PC-3 (cell line): Measurements from ENCODE around the gene PPP1R26.

Experiments
- CTCF ChIP-seq: fragments of 300-600 bp; sonication (generic); conservative IDR thresholded peaks from 2 replicates; pipeline ENCODE4 v1.5.1; 2017; ENCODE audit warnings: antibody characterized with exemption, low read depth, mild to moderate bottlenecking, low read length
- EZH2 ChIP-seq: fragments of 300-600 bp; sonication (generic); IDR thresholded peaks from one replicate; pipeline ENCODE4 v1.6.1; 2017; ENCODE audit warnings: antibody characterized with exemption, mild to moderate bottlenecking, low read length; ENCODE audit not compliant: unreplicated experiment

- TF ChIP-seq CTCF (no peak), EZH2 (no peak)
Observed at GRCh38 chr9:135526089-135526729, 46.6 kb downstream of the PPP1R26 start.
